ENCODE results near the gene ABAT. TPM values are rescaled to one million over a fixed set of nuclear protein-coding genes. Genes with fewer than 3 reads are reported as not detected.

Gene ABAT
- total and polyA plus RNA-seq, 2 of the 8 experiments (the other 6 are each of a cell fraction or from before 2014, with no cell fraction given), result 6.4 to 8.4 TPM

DNA sequence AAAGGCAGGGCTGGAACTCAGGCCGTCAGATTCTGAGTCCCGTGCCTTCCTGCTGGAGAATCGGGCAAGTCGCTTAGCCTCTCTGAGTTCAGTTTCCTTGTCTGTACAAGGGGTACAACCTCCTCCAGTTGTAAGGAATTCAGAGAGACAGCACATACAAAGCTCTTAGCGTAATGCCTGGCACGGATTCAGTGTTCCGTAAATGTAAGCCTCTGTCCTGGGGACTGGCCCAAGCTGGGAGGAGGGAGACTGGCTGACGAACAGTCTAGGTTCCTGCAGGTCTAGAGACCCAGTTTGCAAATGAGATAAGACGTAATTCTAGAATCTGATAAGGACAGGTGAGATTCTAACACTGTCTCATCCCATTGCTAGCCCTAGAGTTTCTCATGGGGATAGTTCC, 43.0 kb upstream of the ABAT start:
- H3K4me3 ChIP-seq (ENCODE audit: extremely low read depth in 1 of 4, insufficient read depth in 2 of 4, low read depth in 3 of 4, low read length in 4 of 4), result no peak overlapping the region
- no peaks in the 10 kb centered on the region for H3K27me3 ChIP-seq (replicated peaks in 1 of 4; ENCODE audit: control insufficient read depth in 3 of 4, extremely low read depth in 1 of 4, insufficient read depth in 3 of 4, low read length in 3 of 4)
- H3K4me2 ChIP-seq (ENCODE audit: insufficient read depth in 1 of 2, low read depth in 2 of 2, low read length in 2 of 2), result no peak overlapping the region
- H4K8ac ChIP-seq (ENCODE audit: extremely low read depth, insufficient read depth, low read length), result no peak overlapping the region
- TF ChIP-seq KDM4A (IDR thresholded peaks at IDR 0.05; ENCODE audit: low read depth, low read length, severe bottlenecking) (no peak), FOSL1 (IDR thresholded peaks at IDR 0.05; ENCODE audit: insufficient read depth, low read depth, low read length) (no peak)
- H2BK12ac ChIP-seq (ENCODE audit: low read depth, low read length), result no peak overlapping the region
- H2BK15ac ChIP-seq (ENCODE audit: low read length), result no peak overlapping the region
- no peak overlapping the region for H2AK5ac ChIP-seq (ENCODE audit: low read depth, low read length)
- H4K5ac ChIP-seq (ENCODE audit: insufficient read length, low read depth, low read length), result no peak overlapping the region
- peaks cover 6% of the 10 kb centered on the region for H3K79me1 ChIP-seq (ENCODE audit: low read depth, low read length)
- no peak overlapping the region for H2BK5ac ChIP-seq (ENCODE audit: low read depth, low read length)
- H4K20me1 ChIP-seq (replicated peaks in 1 of 2; ENCODE audit: control insufficient read depth in 1 of 2, insufficient read depth in 2 of 2, low read length in 2 of 2), result peaks cover 4 to 24% of the 10 kb centered on the region in 2 experiments
- H2BK120ac ChIP-seq (replicated peaks; ENCODE audit: low read depth, low read length), result no peak overlapping the region
- no peak overlapping the region for H2BK20ac ChIP-seq (ENCODE audit: low read length)
- no peaks in the 10 kb centered on the region for H3K9me3 ChIP-seq (ENCODE audit: insufficient read depth in 2 of 2, low read depth in 1 of 2, low read length in 1 of 2)
- H3K23ac ChIP-seq (ENCODE audit: insufficient read length), result no peak overlapping the region
- H3K4ac ChIP-seq (replicated peaks; ENCODE audit: insufficient read length, low read depth, low read length), result no peak overlapping the region
- no peak overlapping the region for H4K91ac ChIP-seq (replicated peaks; ENCODE audit: insufficient read length, low read length)
- H3K23me2 ChIP-seq (ENCODE audit: low read depth, low read length), result no peaks in the 10 kb centered on the region; the same call in 1 of the 2 replicates
- H3K56ac ChIP-seq (replicated peaks; ENCODE audit: insufficient read length, low read depth, low read length), result no peak overlapping the region
- no peak overlapping the region for H3K9ac ChIP-seq (replicated peaks in 1 of 4; ENCODE audit: extremely low read depth in 1 of 4, low read depth in 3 of 4, low read length in 3 of 4)
- ChIA-PET POLR2A (ENCODE audit: partially characterized antibody) (interaction anchor here (0.5 to 2.1 kb wide), 2 partner anchors 11 to 64 kb away, joined by 3 to 9 read pairs; no protein-coding TSS in a partner anchor), CTCF (ENCODE audit: partially characterized antibody) (interaction anchor here (24.1 kb wide), 1 partner anchor 60 kb away, joined by 416 read pairs; no protein-coding TSS in a partner anchor)
- peaks cover 30 to 72% (median 59%) of the 10 kb centered on the region in 4 experiments for H3K36me3 ChIP-seq (ENCODE audit: control insufficient read depth in 2 of 4, insufficient read depth in 4 of 4, low read length in 3 of 4)
- DNase-seq (ENCODE audit: low read depth in 1 of 2, low spot score in 2 of 2) (no peak), FAIRE-seq (no peak)
- WGBS, 2 experiments (ENCODE audit: extremely low coverage in 1 of 2, insufficient coverage in 1 of 2, insufficient read length in 1 of 2, insufficient replicate concordance in 2 of 2, low coverage in 1 of 2, low lambda C conversion rate in 2 of 2, missing lambda C conversion rate in 1 of 2), result 92% methylated on average over 9 of the region's 9 CpGs; no CpG with 5 or more reads in 1 of the 2 experiments
- no peak overlapping the region for H2AFZ ChIP-seq (ENCODE audit: low read length)
- no peak overlapping the region for H3K18ac ChIP-seq (ENCODE audit: extremely low read depth, low read length)
- no peak overlapping the region for H3K27ac ChIP-seq (ENCODE audit: low read depth, low read length)
- H3K14ac ChIP-seq (ENCODE audit: insufficient read length), result no peak overlapping the region
- H3K4me1 ChIP-seq (replicated peaks in 1 of 4; ENCODE audit: control insufficient read depth in 3 of 4, insufficient read depth in 4 of 4, low read length in 3 of 4), result no peaks in the 10 kb centered on the region
- no peaks in the 10 kb centered on the region for H3K79me2 ChIP-seq (ENCODE audit: control insufficient read depth in 1 of 2, insufficient read depth in 2 of 2, low read length in 2 of 2)
